HG03095 (cell line): Measurements from ENCODE around the gene CYP26B1.
A peak's percentile ranks its signal among the peaks of the same experiment; 100 is the strongest.

Experiments
- ATAC-seq: cut with Tn5 transposase; IDR thresholded peaks from one replicate; pipeline ENCODE4 v1.9.1; 2021; ENCODE audit warnings: moderate library complexity; ENCODE audit not compliant: unreplicated experiment

CYP26B1 gene

GRCh38 chr2:72155737-72156136, 8.1 kb upstream of the CYP26B1 start:
- ATAC-seq: no peak

- ATAC-seq: no peak
Observed at GRCh38 chr2:72155151-72155550, 7.5 kb upstream of the CYP26B1 start.

GRCh38 chr2:72154386-72154975, 6.8 kb upstream of the CYP26B1 start:
- ATAC-seq: no peak

- ATAC-seq: no peak
Observed at GRCh38 chr2:72153924-72154323, 6.3 kb upstream of the CYP26B1 start.

GRCh38 chr2:72153026-72153791, 5.5 kb upstream of the CYP26B1 start:
- ATAC-seq: no peak

GRCh38 chr2:72150861-72151356, 3.2 kb upstream of the CYP26B1 start:
- no peak for ATAC-seq

- ATAC-seq: peak; percentile 73
Observed at GRCh38 chr2:72150157-72150860, 2.6 kb upstream of the CYP26B1 start.

GRCh38 chr2:72149556-72150156, 2.0 kb upstream of the CYP26B1 start:
- ATAC-seq: no peak

- ATAC-seq: no peak
Observed at GRCh38 chr2:72148837-72149555, 1.3 kb upstream of the CYP26B1 start.

- no peak for ATAC-seq
Observed at GRCh38 chr2:72148003-72148836, 558 bp upstream of the CYP26B1 start.

- no peak for ATAC-seq
Observed at GRCh38 chr2:72146347-72147302, 1.0 kb downstream of the CYP26B1 start.

GRCh38 chr2:72145658-72146329, 1.9 kb downstream of the CYP26B1 start:
- ATAC-seq: no peak

- no peak for ATAC-seq
Observed at GRCh38 chr2:72145289-72145657, 2.4 kb downstream of the CYP26B1 start.

- ATAC-seq: no peak
Observed at GRCh38 chr2:72144632-72145288, 2.9 kb downstream of the CYP26B1 start.

GRCh38 chr2:72144274-72144631, 3.4 kb downstream of the CYP26B1 start:
- ATAC-seq: no peak

GRCh38 chr2:72143441-72144273, 4.0 kb downstream of the CYP26B1 start:
- no peak for ATAC-seq
